Breast epithelium (tissue), 4 donors: Measurements from ENCODE around the gene LY86. TPM values are rescaled to one million over a fixed set of nuclear protein-coding genes. Genes with fewer than 3 reads are reported as not detected.

ENCODE experiments used
- DNase-seq, 2 donors: peaks; one replicate each; pipeline ENCODE4 v3.0.0-alpha.2; 2019; ENCODE audit warnings: low spot score in 2 of 2
- H3K27ac ChIP-seq, 2 donors: fragments of 200-600 bp; sonication (generic) in 1 of 2; one replicate each; pipeline ENCODE4 v1.5.1; 2016 to 2019; ENCODE audit warnings: mild to moderate bottlenecking in 1 of 2
- H3K27me3 ChIP-seq, 2 donors: fragments of 200-600 bp; sonication (generic) in 1 of 2; one replicate each; pipeline versions ENCODE4 v1.5.1 to v1.6.0; 2017 to 2019; ENCODE audit warnings: control low read depth in 1 of 2, mild to moderate bottlenecking in 1 of 2
- H3K36me3 ChIP-seq: fragments of 200-600 bp; one replicate; pipeline ENCODE4 v1.5.1; 2019
- H3K4me1 ChIP-seq, 2 donors: fragments of 200-600 bp; sonication (generic); one replicate each; pipeline ENCODE4 v1.5.1; 2016 to 2019; ENCODE audit warnings: control low read depth in 1 of 2
- H3K4me3 ChIP-seq, 3 donors: fragments of 200-600 bp; sonication (generic); 1 replicate in 2 of 3; 2 replicates in 1 of 3; pipeline ENCODE4 v1.5.1; 2016 to 2019; ENCODE audit warnings: mild to moderate bottlenecking in 3 of 3, moderate library complexity in 2 of 3
- H3K9me3 ChIP-seq, 2 donors: fragments of 200-600 bp; sonication (generic) in 1 of 2; one replicate each; pipeline ENCODE4 v1.5.1; 2016 to 2019; ENCODE audit warnings: control low read depth in 1 of 2
- POLR2A ChIP-seq: fragments of 450-650 bp; IDR thresholded peaks from one replicate; pipeline ENCODE4 v1.6.1; 2016; ENCODE audit warnings: antibody characterized with exemption, mild to moderate bottlenecking, moderate library complexity
- POLR2AphosphoS5 ChIP-seq, 3 donors: sonication (generic); formaldehyde crosslinking; IDR thresholded peaks; one replicate each; pipeline ENCODE4 v1.6.1; 2017; ENCODE audit warnings: antibody characterized with exemption in 3 of 3
- intact Hi-C: fragments of 100-400 bp; cut with DNase I; formaldehyde crosslinking; loops from one replicate; pipeline ENCODE4 v1.15.1; 2023; ENCODE audit warnings: low total_unique reads
- total RNA-seq, 3 donors: library from RNA; depleted of rRNA; stranded (reverse); fragments of >200 nt; gene quantifications; one replicate each; pipeline ENCODE4 v1.1.0, GENCODE V29; 2016
- TF ChIP-seq, protein P1 (sequence below), 3 donors: fragments of 450-650 bp; IDR thresholded peaks; one replicate each; pipeline ENCODE4 v1.5.1; 2016 to 2017; ENCODE audit warnings: antibody characterized with exemption in 3 of 3, mild to moderate bottlenecking in 3 of 3, moderate library complexity in 3 of 3

LY86 gene
- total RNA-seq, 3 donors from 2014 or later, result 3.3 to 8.3 (median 3.4) TPM

DNA sequence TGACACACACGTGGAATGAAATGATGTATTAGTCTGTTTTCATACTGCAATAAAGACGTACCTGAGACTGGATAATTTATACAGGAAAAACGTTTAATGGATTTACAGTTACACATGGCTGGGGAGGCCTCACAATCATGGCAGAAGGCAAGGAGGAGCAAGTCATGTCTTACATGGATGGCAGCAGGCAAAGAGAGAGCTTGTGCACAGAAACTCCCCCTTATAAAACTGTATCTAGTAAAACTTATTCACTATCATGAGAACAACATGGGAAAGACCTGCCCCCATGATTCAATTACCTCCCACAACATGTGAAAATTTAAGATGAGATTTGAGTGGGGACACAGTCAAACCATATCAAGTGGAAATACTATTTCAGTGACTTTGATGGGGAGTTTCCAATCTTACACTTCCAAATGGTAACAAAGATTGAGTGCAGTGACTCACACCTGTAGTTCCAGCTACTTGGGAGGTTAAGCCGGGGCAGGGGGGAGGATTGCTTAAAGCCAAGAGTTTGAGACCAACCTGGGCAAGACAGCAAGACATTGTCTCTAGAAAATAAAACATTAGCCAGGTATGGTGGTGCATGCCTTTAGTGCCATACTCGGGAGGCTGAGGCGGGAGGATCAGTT, 8.2 kb upstream of the LY86 start:
- Histone ChIP-seq H3K4me3 (no peak overlapping the region), H3K4me1 (no peaks in the 10 kb centered on the region), H3K27ac (no peak overlapping the region), H3K9me3 (no peaks in the 10 kb centered on the region), H3K36me3 (no peaks in the 10 kb centered on the region), H3K27me3 (no peaks in the 10 kb centered on the region)
- no peak for TF ChIP-seq POLR2AphosphoS5 (IDR thresholded peaks at IDR 0.05)
- TF ChIP-seq, protein P1, sequence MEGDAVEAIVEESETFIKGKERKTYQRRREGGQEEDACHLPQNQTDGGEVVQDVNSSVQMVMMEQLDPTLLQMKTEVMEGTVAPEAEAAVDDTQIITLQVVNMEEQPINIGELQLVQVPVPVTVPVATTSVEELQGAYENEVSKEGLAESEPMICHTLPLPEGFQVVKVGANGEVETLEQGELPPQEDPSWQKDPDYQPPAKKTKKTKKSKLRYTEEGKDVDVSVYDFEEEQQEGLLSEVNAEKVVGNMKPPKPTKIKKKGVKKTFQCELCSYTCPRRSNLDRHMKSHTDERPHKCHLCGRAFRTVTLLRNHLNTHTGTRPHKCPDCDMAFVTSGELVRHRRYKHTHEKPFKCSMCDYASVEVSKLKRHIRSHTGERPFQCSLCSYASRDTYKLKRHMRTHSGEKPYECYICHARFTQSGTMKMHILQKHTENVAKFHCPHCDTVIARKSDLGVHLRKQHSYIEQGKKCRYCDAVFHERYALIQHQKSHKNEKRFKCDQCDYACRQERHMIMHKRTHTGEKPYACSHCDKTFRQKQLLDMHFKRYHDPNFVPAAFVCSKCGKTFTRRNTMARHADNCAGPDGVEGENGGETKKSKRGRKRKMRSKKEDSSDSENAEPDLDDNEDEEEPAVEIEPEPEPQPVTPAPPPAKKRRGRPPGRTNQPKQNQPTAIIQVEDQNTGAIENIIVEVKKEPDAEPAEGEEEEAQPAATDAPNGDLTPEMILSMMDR (IDR thresholded peaks at IDR 0.05), result no peak
- TF ChIP-seq POLR2A, result no peak
- no peak for DNase-seq
- intact Hi-C loops, result no loop called here

DNA sequence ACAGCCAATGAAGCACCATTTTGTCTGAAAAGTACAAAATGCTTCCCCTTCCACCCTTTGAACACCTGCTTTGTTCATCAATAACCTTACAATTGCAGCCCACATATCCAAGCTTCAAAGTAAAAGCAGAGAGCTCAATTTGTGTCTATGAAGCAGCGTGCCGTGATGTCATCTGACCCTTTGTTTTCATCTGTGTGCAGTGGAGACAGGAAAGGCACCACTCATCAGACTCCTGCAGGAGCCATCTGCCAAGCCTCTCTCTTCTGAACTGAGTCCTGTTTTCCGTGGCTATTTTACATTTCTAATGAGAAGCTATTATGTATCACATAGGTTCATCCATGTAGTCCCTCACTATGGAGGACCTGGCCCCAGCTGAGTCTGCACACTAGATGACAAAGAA, 7.5 kb upstream of the LY86 start:
- no peaks in the 10 kb centered on the region for H3K36me3 ChIP-seq
- DNase-seq, result no peak
- TF ChIP-seq POLR2AphosphoS5 (IDR thresholded peaks at IDR 0.05), result no peak
- TF ChIP-seq, protein P1 (IDR thresholded peaks at IDR 0.05), result no peak
- no peak for TF ChIP-seq POLR2A
- H3K4me3 ChIP-seq, result no peak overlapping the region
- no peaks in the 10 kb centered on the region for H3K4me1 ChIP-seq
- H3K9me3 ChIP-seq, result no peaks in the 10 kb centered on the region
- H3K27ac ChIP-seq, result no peak overlapping the region
- no peaks in the 10 kb centered on the region for H3K27me3 ChIP-seq
- intact Hi-C loops, result no loop called here

DNA sequence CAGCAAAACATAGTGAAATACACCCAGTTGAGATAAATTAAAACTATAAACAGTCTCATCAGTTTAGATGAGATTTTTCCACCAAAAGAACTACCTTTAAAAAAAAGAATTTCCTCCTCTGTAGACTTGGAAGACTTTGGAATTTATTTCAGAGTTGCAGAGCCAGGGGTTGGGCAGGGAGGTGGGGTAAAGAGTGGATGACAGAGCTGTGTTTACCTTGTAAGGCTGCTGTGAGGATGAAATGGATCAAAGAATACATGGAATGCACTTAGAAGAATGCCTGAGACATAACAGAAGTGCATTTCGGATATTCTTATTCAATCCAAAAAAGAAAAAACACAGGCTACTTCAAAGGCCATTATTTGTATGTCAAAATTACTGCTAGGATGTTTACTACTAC, 6.4 kb upstream of the LY86 start:
- DNase-seq, result no peak
- intact Hi-C loops, result no loop called here
- H3K27ac ChIP-seq, result no peak overlapping the region
- TF ChIP-seq POLR2A, result no peak
- TF ChIP-seq, protein P1 (IDR thresholded peaks at IDR 0.05), result no peak
- TF ChIP-seq POLR2AphosphoS5 (IDR thresholded peaks at IDR 0.05), result no peak
- no peaks in the 10 kb centered on the region for H3K4me1 ChIP-seq
- no peaks in the 10 kb centered on the region for H3K9me3 ChIP-seq
- no peaks in the 10 kb centered on the region for H3K36me3 ChIP-seq
- no peaks in the 10 kb centered on the region for H3K27me3 ChIP-seq
- H3K4me3 ChIP-seq, result no peak overlapping the region

DNA sequence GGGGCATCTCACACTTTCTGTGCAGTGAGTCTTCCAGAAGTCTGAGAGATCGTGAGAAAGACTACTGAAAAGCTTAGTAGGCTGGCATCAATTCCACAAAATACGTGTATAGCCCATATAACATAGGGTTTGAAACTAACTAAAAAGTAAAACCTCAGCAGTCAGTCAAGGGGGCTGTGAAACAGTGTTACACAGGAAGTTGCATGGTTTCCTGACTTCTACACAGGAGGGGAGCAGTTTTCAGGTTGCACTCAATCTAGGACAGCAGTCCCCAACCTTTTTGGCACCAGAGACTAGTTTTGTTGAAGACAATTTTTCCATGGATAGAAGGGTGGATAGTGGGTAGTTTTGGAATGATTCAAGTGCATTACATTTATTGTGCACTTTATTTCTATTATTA, 4.7 kb upstream of the LY86 start:
- intact Hi-C loops, result no loop called here
- no peak overlapping the region for H3K4me3 ChIP-seq

DNA sequence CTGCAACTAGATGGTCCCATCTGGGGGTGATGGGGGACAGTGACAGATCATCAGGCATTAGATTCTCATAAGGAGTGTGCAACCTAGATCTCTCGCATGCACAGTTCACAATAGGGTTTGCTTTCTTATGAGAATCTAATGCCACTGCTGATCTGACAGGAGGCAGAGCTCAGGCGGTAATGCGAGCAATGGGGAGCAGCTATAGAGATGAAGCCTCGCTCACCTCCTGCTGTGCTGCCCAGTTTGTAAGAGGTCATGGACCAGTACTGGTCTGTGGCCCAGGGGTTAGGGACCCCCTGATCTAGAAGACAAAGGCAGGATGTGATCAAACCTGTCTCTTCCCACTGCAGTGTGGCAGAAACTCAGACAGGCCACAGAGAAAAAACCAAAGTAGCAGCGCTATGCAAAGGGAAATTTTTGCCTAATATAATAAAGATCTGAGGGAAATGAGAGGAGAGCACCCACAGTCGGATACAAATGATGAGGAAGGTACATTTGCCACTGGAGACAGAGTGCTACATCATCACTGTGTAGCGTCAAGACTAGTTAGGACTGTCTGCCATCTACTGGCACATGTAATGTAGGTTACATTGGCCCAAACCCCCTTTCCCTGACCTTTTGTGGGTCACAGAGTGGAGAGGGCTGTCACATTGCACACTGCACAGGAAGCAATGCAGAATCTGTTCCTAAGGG, 4.1 kb upstream of the LY86 start:
- no peak overlapping the region for H3K27ac ChIP-seq

More for the DNA sequence above, 4.7 kb upstream of the LY86 start:
- TF ChIP-seq POLR2AphosphoS5 (IDR thresholded peaks at IDR 0.05) (no peak), POLR2A (no peak)
- TF ChIP-seq, protein P1 (IDR thresholded peaks at IDR 0.05), result no peak
- no peaks in the 10 kb centered on the region for H3K36me3 ChIP-seq
- H3K27me3 ChIP-seq, result no peaks in the 10 kb centered on the region
- DNase-seq, result no peak
- no peaks in the 10 kb centered on the region for H3K4me1 ChIP-seq
- H3K27ac ChIP-seq, result no peak overlapping the region
- H3K9me3 ChIP-seq, result no peaks in the 10 kb centered on the region

More for the DNA sequence above, 4.1 kb upstream of the LY86 start:
- Histone ChIP-seq H3K9me3 (no peaks in the 10 kb centered on the region), H3K36me3 (no peaks in the 10 kb centered on the region), H3K27me3 (no peaks in the 10 kb centered on the region), H3K4me1 (no peaks in the 10 kb centered on the region), H3K4me3 (no peak overlapping the region)
- intact Hi-C loops, result no loop called here
- TF ChIP-seq, protein P1 (IDR thresholded peaks at IDR 0.05), result no peak
- no peak for TF ChIP-seq POLR2AphosphoS5 (IDR thresholded peaks at IDR 0.05)
- no peak for TF ChIP-seq POLR2A
- no peak for DNase-seq
